Muscle of back (tissue), 11 donors: Measurements from ENCODE around the gene NDUFA7. TPM values are rescaled to one million over a fixed set of nuclear protein-coding genes. Genes with fewer than 3 reads are reported as not detected.
"Not testable (repeated sequence)": the region's sequence is repeated elsewhere in the genome, so short reads cannot be mapped to it uniquely, and the experiment has no call there.

Experiments
- DNase-seq, 3 donors: peaks; one replicate each; pipeline versions ENCODE4 v3.0.0 to v3.0.0-alpha.2; 2013
- polyA plus RNA-seq, 10 donors: library from polyadenylated mRNA; unstranded; fragments of 120-200 nt; gene quantifications; one replicate each; pipeline ENCODE4 v1.2.1, GENCODE V29; 2013; ENCODE audit not compliant: insufficient read length in 10 of 10

Gene NDUFA7
- polyA plus RNA-seq, 10 donors, result 26.3 to 56.8 (median 43.9) TPM

- not testable (repeated sequence) for DNase-seq
Measured at GRCh38 chr19:8291337-8291736, 29.8 kb downstream of the NDUFA7 start.

- not testable (repeated sequence) for DNase-seq
Measured at GRCh38 chr19:8276508-8276907, 44.7 kb downstream of the NDUFA7 start.

DNA sequence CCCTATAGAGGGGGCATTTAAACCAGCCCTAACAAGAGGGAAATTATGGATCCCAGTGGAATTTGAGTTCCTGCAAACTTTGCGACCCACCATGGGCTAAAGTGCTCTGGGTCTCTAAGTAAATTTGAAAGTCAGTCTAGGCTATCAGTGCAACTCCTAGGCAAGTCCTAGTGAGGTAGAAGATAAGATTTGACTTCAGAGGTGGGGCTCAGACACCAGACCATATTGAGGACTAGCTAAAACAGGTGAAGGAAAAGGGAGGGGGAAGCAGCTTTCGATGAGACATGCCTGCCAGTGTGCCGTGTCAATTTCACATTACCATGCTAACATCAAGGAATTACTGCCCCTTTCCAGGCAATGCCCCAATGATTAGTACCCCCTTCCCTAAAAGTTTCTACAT, 51.5 kb downstream of the NDUFA7 start:
- no peak for DNase-seq

DNA sequence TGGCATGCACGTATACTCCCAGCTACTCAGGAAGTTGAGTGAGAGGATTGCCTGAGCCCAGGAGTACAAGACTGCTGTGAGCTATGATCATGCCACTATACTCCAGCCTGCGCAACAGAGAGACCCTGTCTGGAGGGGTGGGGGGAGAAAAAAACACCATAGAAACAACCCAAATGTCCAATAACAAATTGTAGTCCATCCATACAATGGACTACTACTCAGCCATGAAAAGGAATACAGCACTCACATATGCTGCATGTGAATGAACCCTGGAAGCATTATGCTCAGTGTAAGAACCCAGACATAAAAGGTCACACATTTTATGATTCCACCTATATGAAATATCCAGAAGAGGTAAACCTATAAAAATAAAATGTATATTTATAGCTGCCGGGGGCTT, 55.3 kb downstream of the NDUFA7 start:
- DNase-seq, result no peak

DNA sequence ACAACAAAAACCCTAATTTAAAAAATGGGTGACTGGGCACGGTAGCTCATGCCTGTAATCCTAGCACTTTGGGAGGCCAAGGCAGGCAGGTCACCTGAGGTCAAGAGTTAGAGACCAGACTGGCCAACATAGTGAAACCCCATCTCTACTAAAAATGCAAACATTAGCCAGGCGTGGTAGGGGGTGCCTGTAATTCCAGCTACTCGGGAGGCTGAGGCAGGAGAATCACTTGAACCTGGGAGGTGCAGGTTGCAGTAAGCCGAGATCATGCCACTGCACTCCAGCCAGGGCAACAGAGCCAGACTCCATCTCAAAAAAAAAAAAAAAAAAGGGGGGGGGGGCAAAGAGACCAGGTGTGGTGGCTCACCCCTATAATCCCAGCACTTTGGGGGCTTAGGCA, 56.9 kb downstream of the NDUFA7 start:
- DNase-seq, result not testable (repeated sequence)

DNA sequence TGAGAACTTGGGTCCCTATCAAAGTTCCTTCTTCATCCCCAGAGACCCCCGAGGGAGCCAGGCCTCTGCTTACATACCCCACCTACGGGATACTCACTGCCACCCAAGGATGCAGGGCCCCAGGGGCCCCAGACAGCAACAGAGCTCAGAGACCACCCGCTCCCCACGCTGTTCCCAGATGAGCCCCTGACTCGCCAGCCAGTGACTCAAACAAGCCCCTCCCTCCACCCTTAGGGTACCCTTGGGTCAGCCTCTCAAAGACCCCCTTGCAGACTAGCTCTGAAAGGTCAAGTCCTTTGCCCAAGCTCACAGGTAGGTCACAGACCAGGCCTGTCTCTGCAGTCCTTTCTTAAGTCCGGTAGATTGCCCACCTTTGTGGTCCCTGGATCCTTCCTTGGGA, 58.7 kb downstream of the NDUFA7 start:
- no peak for DNase-seq

GRCh38 chr19:8261881-8262280, 59.3 kb downstream of the NDUFA7 start:
- no peak for DNase-seq

DNA sequence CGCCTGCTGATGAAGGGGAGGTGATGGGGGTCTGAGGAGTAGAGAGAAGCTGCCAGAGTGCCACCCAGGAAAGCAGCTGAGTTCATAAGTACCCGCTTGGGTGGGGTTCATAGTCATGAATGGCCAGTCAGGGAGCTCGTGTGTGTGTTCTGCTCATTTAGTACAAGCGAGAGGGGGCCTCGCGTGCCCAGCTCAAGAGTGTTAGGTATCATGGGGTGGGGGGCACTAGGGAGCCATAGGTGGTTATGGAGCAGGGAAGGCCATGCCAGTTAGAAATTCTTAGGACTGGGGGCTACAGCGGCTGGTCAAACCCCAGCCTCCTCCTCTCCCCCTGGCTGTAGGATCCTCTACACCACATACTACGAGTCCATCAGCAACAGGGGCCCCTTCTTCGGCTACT, 59.8 kb downstream of the NDUFA7 start:
- DNase-seq, result no peak

Other genes with a start within 250 kb of the NDUFA7 start
- gene FBN3, start 171.8 kb downstream of the NDUFA7 start, polyA plus RNA-seq, result 10 to 100 TPM in 5 of 10 donors, 1 to 10 TPM in 5; 5.9 to 17.6 (median 9.7) TPM
- 10 to 100 TPM; 10.3 to 17.7 (median 14.1) TPM for gene CERS4, start 112.0 kb downstream of the NDUFA7 start, polyA plus RNA-seq
- gene CD320, start 13.0 kb downstream of the NDUFA7 start, polyA plus RNA-seq, result 10 to 100 TPM; 15.8 to 27.2 (median 19.7) TPM
- gene RPS28, start 121 bp upstream of the NDUFA7 start, polyA plus RNA-seq, result 100 to 1,000 TPM; 460 to 776 (median 571) TPM
- gene KANK3, start 21.9 kb upstream of the NDUFA7 start, polyA plus RNA-seq, result 10 to 100 TPM in 5 of 10 donors, 1 to 10 TPM in 5; 5.1 to 14.8 (median 9.6) TPM
- 1 to 10 TPM in 9 of 10 donors, under 1 TPM in 1; 0.79 to 2.8 (median 2.0) TPM for gene ANGPTL4, start 42.8 kb upstream of the NDUFA7 start, polyA plus RNA-seq
- 10 to 100 TPM; 55.9 to 90.1 (median 66.8) TPM for gene RAB11B, start 69.0 kb upstream of the NDUFA7 start, polyA plus RNA-seq
- gene MARCHF2, start 91.9 kb upstream of the NDUFA7 start, polyA plus RNA-seq, result 10 to 100 TPM; 10.9 to 19.0 (median 14.3) TPM
- 100 to 1,000 TPM; 162 to 259 (median 182) TPM for gene HNRNPM, start 123.6 kb upstream of the NDUFA7 start, polyA plus RNA-seq
- 1 to 10 TPM in 7 of 10 donors, under 1 TPM in 3; 0.62 to 2.4 (median 1.9) TPM for gene PRAM1, start 181.3 kb upstream of the NDUFA7 start, polyA plus RNA-seq
- 10 to 100 TPM; 10.9 to 18.1 (median 12.9) TPM for gene ZNF414, start 192.8 kb upstream of the NDUFA7 start, polyA plus RNA-seq